IMR-90 (cell line): ENCODE results near the gene GPX5.

ENCODE experiments used
- CTCF ChIP-seq: conservative IDR thresholded peaks from 2 replicates; pipeline ENCODE4 v1.5.1; 2012; ENCODE audit warnings: mild to moderate bottlenecking, low read depth, low read length, improper control_type of control experiment
- ELK1 ChIP-seq: fragments of 150-350 bp; IDR thresholded peaks from 2 replicates; pipeline ENCODE4 v1.6.1; 2016; ENCODE audit warnings: low read depth, mild to moderate bottlenecking, low read length, moderate library complexity, borderline replicate concordance
- FOS ChIP-seq: fragments of 150-350 bp; IDR thresholded peaks from 2 replicates; pipeline ENCODE4 v1.6.1; 2016; ENCODE audit warnings: low read depth, low read length
- MAFK ChIP-seq: IDR thresholded peaks from 2 replicates; pipeline ENCODE4 v1.6.1; 2012; ENCODE audit warnings: low read depth, low read length, improper control_type of control experiment
- MAZ ChIP-seq: IDR thresholded peaks from 2 replicates; pipeline ENCODE4 v1.6.1; 2012; ENCODE audit warnings: low read depth, mild to moderate bottlenecking, low read length, improper control_type of control experiment, moderate library complexity, borderline replicate concordance
- POLR2A ChIP-seq: IDR thresholded peaks from 2 replicates; pipeline ENCODE4 v1.6.1; 2012; ENCODE audit warnings: mild to moderate bottlenecking, low read depth, low read length
- RCOR1 ChIP-seq: IDR thresholded peaks from 2 replicates; pipeline ENCODE4 v1.6.1; 2012; ENCODE audit warnings: mild to moderate bottlenecking, low read length, improper control_type of control experiment; ENCODE audit not compliant: insufficient replicate concordance
- RFX5 ChIP-seq: IDR thresholded peaks from 2 replicates; pipeline ENCODE4 v1.8.0; 2012; ENCODE audit warnings: low read depth, mild to moderate bottlenecking, low read length, moderate library complexity
- SMC3 ChIP-seq: fragments of 150-350 bp; IDR thresholded peaks from 2 replicates; pipeline ENCODE4 v1.6.1; 2016; ENCODE audit warnings: low read depth, mild to moderate bottlenecking, antibody characterized with exemption, low read length, moderate library complexity
- USF2 ChIP-seq: fragments of 150-350 bp; IDR thresholded peaks from 2 replicates; pipeline ENCODE4 v1.6.1; 2017; ENCODE audit warnings: mild to moderate bottlenecking, antibody characterized with exemption, low read length, low read depth

- TF ChIP-seq USF2 (no peak), MAFK (no peak), CTCF (no peak), RCOR1 (no peak), POLR2A (no peak), SMC3 (no peak), ELK1 (no peak), RFX5 (no peak), FOS (no peak), MAZ (no peak)
These were observed 39.1 kb upstream of the GPX5 start for GRCh38 chr6:28486533-28486932.
